Nephron progenitor cell (in vitro differentiated cells): ENCODE measurements around the gene MORN4.
"Not testable (repeated sequence)": the region's sequence is repeated elsewhere in the genome, so short reads cannot be mapped to it uniquely, and the experiment has no call there.

ENCODE experiments used
- DNase-seq: peaks from one replicate; pipeline ENCODE4 v3.0.0; 2021
- H3K27ac Mint-ChIP-seq: 2 replicates; pipeline ENCODE4 v1.8.0; 2021; ENCODE audit warnings: mild to moderate bottlenecking, moderate library complexity, mixed read lengths
- H3K27me3 Mint-ChIP-seq: 2 replicates; pipeline ENCODE4 v1.8.0; 2021; ENCODE audit warnings: mild to moderate bottlenecking, low read depth, mixed read lengths; ENCODE audit not compliant: poor library complexity
- H3K36me3 Mint-ChIP-seq: 2 replicates; pipeline ENCODE4 v1.8.0; 2021; ENCODE audit warnings: low read depth, mixed read lengths
- H3K4me1 Mint-ChIP-seq: 2 replicates; pipeline ENCODE4 v1.8.0; 2021; ENCODE audit warnings: mixed read lengths
- H3K4me3 Mint-ChIP-seq: 2 replicates; pipeline ENCODE4 v1.8.0; 2021; ENCODE audit warnings: mild to moderate bottlenecking, moderate library complexity, mixed read lengths
- H3K9me3 Mint-ChIP-seq: 2 replicates; pipeline ENCODE4 v1.8.0; 2021; ENCODE audit warnings: mild to moderate bottlenecking, moderate library complexity, mixed read lengths
- CTCF ChIP-seq: fragments of 200-600 bp; sonication (generic); IDR thresholded peaks from 2 replicates; pipeline ENCODE4 v1.5.0; 2021; ENCODE audit warnings: antibody characterized with exemption

MORN4 gene

GRCh38 chr10:97583476-97583875 is 49.8 kb downstream of the MORN4 start:
- H3K27ac Mint-ChIP-seq: no peak overlapping the region
- H3K36me3 Mint-ChIP-seq: no peaks in the 10 kb centered on the region
- no peaks in the 10 kb centered on the region for H3K9me3 Mint-ChIP-seq
- DNase-seq: no peak
- H3K4me3 Mint-ChIP-seq: no peak overlapping the region
- TF ChIP-seq CTCF: no peak
- peaks cover 6% of the 10 kb centered on the region for H3K27me3 Mint-ChIP-seq
- H3K4me1 Mint-ChIP-seq: peaks cover 22% of the 10 kb centered on the region

- no peak for TF ChIP-seq CTCF
- H3K27me3 Mint-ChIP-seq: peaks cover 6% of the 10 kb centered on the region
- H3K27ac Mint-ChIP-seq: no peak overlapping the region
- no peak for DNase-seq
- H3K36me3 Mint-ChIP-seq: no peaks in the 10 kb centered on the region
- no peak overlapping the region for H3K4me3 Mint-ChIP-seq
- H3K4me1 Mint-ChIP-seq: peaks cover 22% of the 10 kb centered on the region
- H3K9me3 Mint-ChIP-seq: no peaks in the 10 kb centered on the region
These were observed 51.1 kb downstream of the MORN4 start for GRCh38 chr10:97582169-97582568.

GRCh38 chr10:97580421-97581367 is 52.6 kb downstream of the MORN4 start:
- H3K27ac Mint-ChIP-seq: no peak overlapping the region
- H3K36me3 Mint-ChIP-seq: no peaks in the 10 kb centered on the region
- no peak overlapping the region for H3K4me3 Mint-ChIP-seq
- TF ChIP-seq CTCF: no peak
- H3K4me1 Mint-ChIP-seq: peaks cover 24% of the 10 kb centered on the region
- no peak for DNase-seq
- H3K27me3 Mint-ChIP-seq: peaks cover 6% of the 10 kb centered on the region
- no peaks in the 10 kb centered on the region for H3K9me3 Mint-ChIP-seq

GRCh38 chr10:97578171-97578844 is 55.0 kb downstream of the MORN4 start:
- Mint-ChIP-seq H3K9me3 (no peaks in the 10 kb centered on the region), H3K4me3 (no peak overlapping the region), H3K27ac (no peak overlapping the region), H3K4me1 (peaks cover 17% of the 10 kb centered on the region), H3K27me3 (peaks cover 2% of the 10 kb centered on the region), H3K36me3 (no peaks in the 10 kb centered on the region)
- no peak for TF ChIP-seq CTCF
- DNase-seq: no peak

- DNase-seq: no peak
- Mint-ChIP-seq H3K27ac (no peak overlapping the region), H3K9me3 (no peaks in the 10 kb centered on the region), H3K4me3 (no peak overlapping the region), H3K4me1 (peaks cover 23% of the 10 kb centered on the region), H3K27me3 (peaks cover 2% of the 10 kb centered on the region), H3K36me3 (no peaks in the 10 kb centered on the region)
- TF ChIP-seq CTCF: no peak
These were observed 55.6 kb downstream of the MORN4 start for GRCh38 chr10:97577701-97578100.

- not testable (repeated sequence) for H3K27ac Mint-ChIP-seq, H3K27me3 Mint-ChIP-seq, H3K36me3 Mint-ChIP-seq, DNase-seq, H3K4me3 Mint-ChIP-seq, H3K9me3 Mint-ChIP-seq
- peaks cover 24% of the 10 kb centered on the region for H3K4me1 Mint-ChIP-seq
These were observed 56.8 kb downstream of the MORN4 start for GRCh38 chr10:97576487-97576886.
